Activated CD4-positive, alpha-beta T cell treated with anti-CD3 and anti-CD28 coated beads for 1 hour (primary cell): Measurements from ENCODE around the gene LEF1.
"Not testable (repeated sequence)": the region's sequence is repeated elsewhere in the genome, so short reads cannot be mapped to it uniquely, and the experiment has no call there.

Experiments
- DNase-seq: peaks from one replicate; pipeline ENCODE4 v3.0.0-alpha.2; 2020

LEF1 gene

DNA sequence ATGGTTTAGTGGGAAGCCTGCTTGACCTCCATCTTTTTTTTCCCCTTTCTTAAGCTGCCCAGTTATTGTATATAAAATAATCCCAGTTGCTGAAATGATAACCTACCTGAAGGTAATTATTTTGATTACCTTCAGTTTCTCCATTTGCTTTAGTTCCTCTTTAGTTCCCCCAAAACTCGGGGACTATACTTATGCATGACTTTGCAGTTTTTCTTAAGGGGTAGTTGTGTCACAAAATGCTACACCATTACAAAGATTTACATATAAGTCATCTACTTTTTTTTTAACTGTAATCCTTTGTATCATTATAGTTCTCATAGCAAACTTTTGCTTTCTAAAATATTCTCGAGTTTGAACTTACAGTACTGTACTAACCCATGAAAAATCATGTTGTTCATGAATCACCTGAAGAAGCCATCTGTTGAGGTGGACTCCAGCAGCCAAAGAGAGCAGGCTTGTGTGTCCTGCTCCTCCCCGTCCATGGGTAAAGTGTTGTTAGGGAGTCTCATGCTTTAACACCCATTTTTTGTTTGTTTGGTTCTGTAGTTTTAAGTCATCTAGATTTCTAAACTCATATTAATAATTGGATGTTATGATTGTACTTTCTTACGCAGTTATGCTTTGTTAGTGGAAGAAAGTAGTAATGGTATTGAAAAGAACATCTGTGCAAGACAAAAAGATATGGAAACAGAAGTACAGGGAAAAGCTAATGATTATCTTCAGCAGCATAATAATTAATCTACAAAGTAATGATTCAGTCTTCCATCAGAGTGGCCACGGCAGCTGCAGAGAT, 144.5 kb downstream of the LEF1 start:
- DNase-seq = no peak

DNA sequence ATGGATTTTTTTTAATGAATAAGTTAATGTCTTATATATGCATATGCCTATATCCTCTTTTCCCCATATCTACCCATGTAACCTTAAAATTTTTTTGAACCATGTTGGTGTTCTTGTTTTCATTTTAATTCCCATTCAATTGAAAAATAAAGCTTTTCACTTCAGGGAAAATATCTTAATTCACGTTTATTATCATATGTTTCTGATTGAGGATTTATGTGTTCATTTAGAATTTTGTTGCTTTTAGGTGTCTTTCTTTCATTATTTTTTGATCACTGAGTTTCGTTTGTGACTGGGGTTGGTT, 149.9 kb downstream of the LEF1 start:
- no peak for DNase-seq

DNA sequence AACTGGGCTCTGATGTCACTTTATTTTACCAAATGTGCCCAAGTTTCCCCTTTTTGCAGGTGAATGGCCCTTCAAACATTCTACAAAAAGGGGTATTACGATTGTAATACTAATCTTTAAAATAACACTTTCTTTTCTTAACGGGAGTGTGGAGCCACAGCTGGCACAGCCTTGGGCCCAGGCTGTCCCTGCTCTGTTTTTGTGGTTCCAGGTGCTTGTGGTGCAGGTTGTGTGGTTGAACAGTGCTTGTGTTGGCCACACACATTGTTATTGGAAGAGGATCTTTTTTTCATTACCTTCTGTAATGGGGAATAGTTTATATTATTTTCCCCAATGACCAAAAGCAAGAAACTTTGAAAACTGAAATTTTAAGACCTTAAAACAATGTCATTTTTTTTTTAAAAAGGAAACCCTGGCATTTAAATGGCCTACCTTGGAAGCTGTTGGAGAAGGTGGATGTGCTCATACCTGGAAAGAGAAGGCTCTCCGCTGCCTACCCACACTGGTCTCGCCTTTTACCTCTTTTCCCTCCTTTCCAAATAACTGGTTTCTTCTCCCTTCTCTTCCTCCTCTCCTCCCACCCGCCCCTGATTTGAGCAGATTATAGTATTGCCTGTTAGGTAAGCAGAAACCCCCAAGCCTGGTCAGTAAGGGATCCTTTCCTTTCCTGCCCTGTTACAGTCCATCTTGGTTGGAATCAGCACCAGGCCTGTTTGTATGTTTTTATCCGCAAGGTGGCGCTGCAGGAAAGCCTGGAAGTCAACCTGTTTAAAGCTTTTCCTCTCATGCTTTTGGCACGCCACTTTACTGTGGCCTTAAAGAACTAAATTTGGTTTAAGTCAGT, 150.5 kb downstream of the LEF1 start:
- peak; percentile 75 for DNase-seq

DNA sequence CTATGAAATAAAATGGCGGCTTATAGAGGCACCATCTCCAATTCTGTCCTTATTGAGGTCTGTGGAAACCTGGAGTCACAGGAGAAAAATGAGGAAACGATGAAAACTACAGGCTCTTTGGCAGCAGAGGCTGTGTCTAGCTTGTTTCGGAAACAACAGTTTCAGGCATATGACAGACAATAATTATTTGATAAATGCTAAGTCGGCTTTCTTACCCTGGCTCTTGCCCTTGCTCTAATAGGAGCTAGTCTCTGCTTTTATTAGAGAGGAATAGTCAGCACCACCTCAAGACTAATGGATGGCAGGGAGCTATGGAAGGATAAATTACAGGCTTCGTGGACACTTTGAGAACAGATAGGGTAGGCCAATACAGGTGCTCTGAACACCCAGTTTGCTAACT, 154.8 kb downstream of the LEF1 start:
- DNase-seq = no peak

DNA sequence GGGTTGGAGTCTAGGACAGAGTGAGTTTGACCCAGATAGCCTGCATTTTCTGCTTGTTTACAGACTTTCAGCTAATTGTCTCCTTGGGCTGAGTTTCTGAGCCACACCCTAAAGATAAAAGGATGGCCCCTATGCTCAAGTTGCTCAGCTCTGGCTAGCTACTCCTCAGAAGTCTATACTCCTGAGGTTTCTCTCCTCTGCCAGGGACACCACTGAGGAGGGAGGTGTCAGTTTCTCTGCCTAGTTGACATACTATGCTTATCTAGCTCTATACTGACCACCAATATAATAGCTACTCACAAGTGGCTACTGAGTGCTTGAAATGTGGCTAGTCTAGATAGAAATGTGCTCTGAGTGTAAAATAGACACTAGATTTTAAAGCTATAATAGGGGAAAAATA, 155.4 kb downstream of the LEF1 start:
- no peak for DNase-seq

DNA sequence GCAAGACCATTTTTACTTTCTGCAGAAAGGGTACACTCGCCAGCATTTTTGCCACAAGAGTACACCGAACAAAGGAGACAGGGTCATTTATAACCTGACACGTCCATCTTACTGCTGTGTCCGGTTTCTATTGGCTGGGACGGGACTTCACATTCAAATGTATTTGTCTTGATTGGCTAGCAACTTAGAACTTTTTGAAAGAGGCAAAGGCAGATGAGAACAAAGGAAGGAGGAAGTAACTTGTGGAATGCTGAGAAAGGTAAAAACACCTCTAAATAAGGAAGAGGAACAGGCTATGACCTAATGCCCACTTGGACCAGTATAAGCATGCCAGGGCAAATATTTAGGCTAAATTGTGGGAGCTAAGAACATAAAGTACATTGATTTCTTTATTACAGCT, 156.3 kb downstream of the LEF1 start:
- not testable (repeated sequence) for DNase-seq

DNA sequence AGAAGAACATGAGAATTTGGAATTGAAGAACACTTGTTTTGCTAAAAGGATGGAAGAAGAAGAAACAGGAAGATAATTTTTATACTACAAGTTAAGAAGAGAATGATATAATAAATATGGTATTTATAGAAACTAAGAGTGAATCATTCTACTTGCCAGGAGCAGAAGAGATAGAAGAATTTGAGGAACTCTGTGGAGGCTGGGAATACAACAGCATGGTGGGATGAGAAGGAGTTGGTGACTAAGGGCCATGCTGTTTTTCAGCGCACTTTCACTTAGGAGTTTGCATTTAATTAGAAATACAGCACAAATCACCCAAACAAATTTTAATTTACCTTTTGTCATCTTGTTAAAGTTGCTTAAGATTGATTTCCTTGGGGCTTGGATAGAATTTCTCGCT, 158.6 kb downstream of the LEF1 start:
- DNase-seq = no peak

DNA sequence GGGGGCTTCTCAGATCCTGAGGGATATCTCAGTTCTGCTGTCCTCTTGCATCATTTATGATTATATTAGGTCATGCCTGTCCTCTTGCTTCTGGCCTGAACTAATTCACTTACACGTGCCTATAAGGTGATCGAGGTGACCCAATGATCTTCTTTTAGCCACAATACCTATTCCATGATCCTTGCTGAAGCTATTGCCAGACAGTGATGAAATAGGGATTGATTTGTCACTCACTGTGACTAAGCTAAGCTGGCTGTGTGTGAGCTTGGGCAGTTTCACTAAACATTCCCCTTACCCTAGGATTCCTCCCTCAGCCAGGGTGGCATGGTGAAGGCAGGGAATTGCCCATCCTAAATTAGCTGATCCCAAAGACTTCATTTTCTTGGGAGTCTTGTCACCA, 160.0 kb downstream of the LEF1 start:
- DNase-seq = no peak

DNA sequence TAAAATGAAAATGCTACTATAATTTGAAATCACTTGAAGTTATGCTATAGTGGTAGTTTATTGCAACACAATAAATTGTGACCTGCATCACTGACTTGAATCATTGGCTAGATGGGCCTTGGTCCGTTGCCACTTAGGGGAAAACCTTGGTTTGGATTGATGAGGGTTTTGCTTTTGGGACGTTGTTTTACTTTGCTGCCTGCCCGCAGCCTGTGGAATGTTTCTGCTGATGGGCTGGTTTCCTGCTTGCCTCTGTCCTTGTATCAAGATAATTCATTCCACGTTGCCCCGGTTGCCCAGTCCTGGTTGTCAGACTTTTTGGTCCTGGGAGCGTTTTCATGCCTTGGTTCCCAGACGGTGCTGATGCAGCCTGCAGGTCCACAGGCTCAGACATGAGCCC, 160.7 kb downstream of the LEF1 start:
- no peak for DNase-seq

DNA sequence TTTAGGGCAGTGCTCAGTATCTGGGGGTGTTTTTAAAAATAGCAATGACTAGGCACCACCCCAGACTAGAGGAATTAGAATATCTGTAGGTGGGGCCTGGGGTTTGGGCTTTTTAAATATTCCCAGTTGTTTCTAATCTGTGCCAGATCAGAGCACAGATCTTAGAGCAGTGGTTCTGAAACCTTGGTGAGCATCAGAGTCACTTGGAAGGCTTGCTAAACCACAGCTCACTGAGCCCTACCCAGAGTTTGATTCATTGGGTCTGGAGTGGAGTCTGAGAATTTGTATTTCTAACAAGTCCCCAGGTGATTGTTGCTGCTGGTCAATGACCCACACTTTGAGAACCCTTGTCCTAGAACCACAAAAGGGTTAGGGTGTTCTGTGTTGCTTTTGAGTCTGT, 162.4 kb downstream of the LEF1 start:
- no peak for DNase-seq

DNA sequence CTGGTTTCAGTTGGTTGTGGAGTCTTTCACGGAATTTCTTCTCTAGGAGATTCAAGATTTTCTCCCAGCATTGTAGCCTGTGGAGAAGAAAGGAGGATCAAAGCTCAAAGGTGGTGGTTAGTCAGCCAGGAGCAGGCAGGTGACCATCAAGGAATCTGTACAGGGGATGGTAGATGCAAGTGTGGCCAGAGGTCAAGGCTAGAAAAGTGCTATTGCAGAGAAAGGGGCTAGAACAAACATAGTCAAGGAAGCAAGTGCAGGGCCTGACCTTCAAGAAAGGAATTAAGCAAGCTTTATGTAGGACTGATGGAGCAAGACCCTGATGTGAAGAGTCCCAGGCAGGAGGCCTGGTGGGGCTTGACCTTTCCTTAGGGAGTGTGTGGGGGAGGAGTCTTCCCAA, 162.9 kb downstream of the LEF1 start:
- DNase-seq = no peak

DNA sequence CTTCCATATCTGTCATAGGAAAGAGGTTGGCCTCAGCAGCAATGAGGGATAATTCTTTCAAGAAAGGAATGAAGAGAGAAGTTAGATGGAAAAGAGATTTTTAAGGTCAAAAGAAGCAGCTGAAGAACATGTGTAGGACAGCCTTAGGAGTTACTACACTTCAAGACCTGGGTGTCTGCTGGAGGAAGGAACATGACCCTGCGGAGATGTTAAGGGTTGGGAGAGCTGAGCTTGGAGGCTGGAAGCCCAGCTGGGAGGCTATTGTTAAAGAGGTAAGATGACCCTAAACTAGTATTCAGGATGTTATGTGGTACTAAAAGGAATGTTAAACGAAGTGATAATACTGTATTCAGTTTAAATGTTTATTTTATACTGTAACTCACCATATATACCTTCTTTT, 164.1 kb downstream of the LEF1 start:
- no peak for DNase-seq

DNA sequence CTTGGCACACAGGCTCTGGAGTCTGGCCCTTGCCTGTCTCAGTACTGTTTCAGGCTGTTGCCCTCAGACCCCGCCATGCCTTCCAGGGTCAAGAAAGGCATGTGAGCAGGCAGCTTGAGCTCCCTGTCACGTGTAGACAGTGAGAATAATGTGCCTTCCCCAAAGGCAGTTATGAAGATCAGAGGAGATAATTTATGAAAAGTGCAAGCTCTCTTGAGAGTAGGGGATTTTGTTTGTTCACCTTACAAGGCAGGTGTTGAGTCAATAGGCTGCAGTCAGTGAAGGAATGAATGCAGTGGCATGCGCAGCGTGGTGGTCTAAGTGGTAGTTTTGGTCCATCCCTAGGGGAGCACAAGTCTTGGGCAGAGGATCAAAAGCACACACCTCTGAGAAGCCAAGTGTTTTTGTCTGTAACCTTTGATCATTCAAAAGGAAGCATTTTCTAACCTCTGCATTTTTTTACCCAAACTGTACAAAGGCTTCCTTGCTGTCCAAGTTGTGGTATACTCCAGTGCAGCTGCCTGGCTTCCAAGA, 164.7 kb downstream of the LEF1 start:
- no peak for DNase-seq

DNA sequence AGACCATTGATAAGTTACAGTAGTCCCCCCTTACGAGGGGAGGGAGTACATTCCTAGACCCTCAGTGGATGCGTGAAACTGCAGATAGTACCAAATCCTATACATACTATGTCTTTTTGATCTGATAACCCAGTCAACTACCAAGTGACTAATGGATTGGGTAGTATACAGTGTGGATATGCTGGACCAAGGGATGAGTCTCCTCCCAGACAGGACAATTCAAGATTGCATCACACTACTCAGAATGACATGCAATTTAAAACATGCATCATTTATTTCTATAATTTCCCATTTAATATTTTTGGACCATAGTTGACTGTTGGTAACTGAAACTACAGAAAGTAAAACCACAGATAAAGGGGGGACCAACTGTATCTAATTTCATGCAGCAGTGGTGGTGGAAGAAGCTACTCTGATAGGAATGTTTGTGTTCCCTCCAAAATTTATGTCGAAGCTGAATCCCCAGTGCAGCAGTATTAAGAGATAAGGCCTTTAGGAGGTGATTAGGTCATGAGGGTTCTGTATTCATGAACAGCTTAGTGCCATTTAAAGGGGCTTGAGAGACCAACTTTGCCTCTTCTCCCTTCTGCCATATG, 167.1 kb downstream of the LEF1 start:
- DNase-seq = no peak

DNA sequence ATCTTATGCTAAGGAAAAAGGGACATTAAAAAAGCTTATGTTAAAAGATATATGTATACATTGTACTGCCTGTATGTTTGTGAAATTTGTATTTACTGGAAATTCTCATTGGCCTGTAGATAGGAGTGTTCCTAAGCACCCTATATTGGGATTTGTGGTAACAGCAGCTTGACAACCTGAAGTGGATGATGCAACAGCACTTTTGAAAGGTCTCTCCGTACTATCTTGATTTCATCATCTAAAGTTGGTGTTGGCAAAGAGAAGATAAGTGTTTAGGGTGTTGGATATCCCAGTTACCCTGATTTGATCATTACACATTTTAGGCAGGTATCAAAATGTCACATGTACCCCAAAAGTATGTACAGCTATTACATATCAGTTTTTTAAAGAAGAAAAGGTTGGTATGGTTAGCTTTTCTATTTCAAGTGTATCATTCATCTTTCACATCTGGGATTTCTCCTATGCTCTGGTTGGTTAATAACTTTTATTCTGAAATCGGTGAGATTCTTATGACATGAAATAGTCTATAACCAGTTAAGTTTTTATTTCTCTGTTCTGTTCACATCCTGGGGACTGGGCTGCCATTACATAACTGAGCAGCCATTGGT, 168.7 kb downstream of the LEF1 start:
- DNase-seq = no peak

DNA sequence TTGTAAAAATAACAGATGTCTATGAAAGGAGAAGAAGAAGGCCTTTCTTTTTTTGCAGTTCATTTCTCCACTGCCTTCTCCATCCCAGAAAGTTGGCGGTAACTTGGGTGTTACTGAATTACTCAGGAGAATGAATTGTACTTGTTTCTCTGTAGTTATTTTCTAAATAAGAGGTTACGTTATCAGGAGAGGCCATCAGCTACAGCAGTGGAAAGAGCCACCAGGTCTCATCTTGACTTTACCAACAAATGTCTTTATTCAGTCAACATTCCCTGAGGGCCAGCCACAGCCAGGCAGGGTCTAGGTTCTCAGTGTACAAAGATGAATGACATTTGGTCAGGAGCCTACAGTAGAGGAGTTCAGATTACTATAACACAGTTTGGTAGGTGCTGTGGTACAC, 170.9 kb downstream of the LEF1 start:
- DNase-seq = no peak
